SK-N-SH treated with all-trans-retinoic acid at 6 μM for 48 hours (cell line): ENCODE results near the gene SNX11.

Experiments
- ARNTL ChIP-seq: fragments of 450-650 bp; formaldehyde crosslinking; IDR thresholded peaks from 2 replicates; pipeline ENCODE4 v1.5.0; 2020; ENCODE audit warnings: low read depth, mild to moderate bottlenecking, moderate library complexity, borderline replicate concordance
- CSDC2 ChIP-seq: fragments of 250-450 bp; sonication (Bioruptor Pico); IDR thresholded peaks from 2 replicates; pipeline ENCODE4 v1.5.0; 2020; ENCODE audit warnings: mild to moderate bottlenecking, moderate library complexity
- ESRRG ChIP-seq: fragments of 250-450 bp; sonication (Bioruptor Pico); IDR thresholded peaks from 2 replicates; pipeline ENCODE4 v1.6.1; 2021; ENCODE audit warnings: mild to moderate bottlenecking
- ISL1 ChIP-seq: fragments of 250-450 bp; sonication (Bioruptor Pico); IDR thresholded peaks from 2 replicates; pipeline ENCODE4 v2.1.2; 2022; ENCODE audit warnings: mild to moderate bottlenecking, moderate library complexity
- OSR1 ChIP-seq: fragments of 250-450 bp; sonication (Bioruptor Pico); IDR thresholded peaks from 2 replicates; pipeline ENCODE4 v1.8.0; 2022; ENCODE audit warnings: moderate library complexity, mild to moderate bottlenecking, inconsistent platforms
- PATZ1 ChIP-seq: fragments of 250-450 bp; sonication (Bioruptor Pico); IDR thresholded peaks from 2 replicates; pipeline ENCODE4 v1.8.0; 2020; ENCODE audit warnings: mild to moderate bottlenecking, moderate library complexity, borderline replicate concordance
- PPARA ChIP-seq: fragments of 250-450 bp; sonication (Bioruptor Pico); IDR thresholded peaks from 2 replicates; pipeline ENCODE4 v1.5.0; 2020; ENCODE audit warnings: mild to moderate bottlenecking, borderline replicate concordance
- RARB ChIP-seq: fragments of 250-450 bp; sonication (Bioruptor Pico); IDR thresholded peaks from 2 replicates; pipeline ENCODE4 v1.8.0; 2021; ENCODE audit warnings: mild to moderate bottlenecking, moderate library complexity
- TCF4 ChIP-seq: fragments of 250-450 bp; sonication (Bioruptor Pico); IDR thresholded peaks from 2 replicates; pipeline ENCODE4 v1.8.0; 2021; ENCODE audit warnings: mild to moderate bottlenecking, moderate library complexity, borderline replicate concordance
- TOX ChIP-seq: fragments of 250-450 bp; sonication (Bioruptor Pico); IDR thresholded peaks from 2 replicates; pipeline ENCODE4 v1.8.0; 2021; ENCODE audit warnings: mild to moderate bottlenecking, moderate library complexity, borderline replicate concordance
- TSHZ2 ChIP-seq: fragments of 250-450 bp; sonication (Bioruptor Pico); IDR thresholded peaks from 2 replicates; pipeline ENCODE4 v1.5.0; 2020; ENCODE audit warnings: mild to moderate bottlenecking, moderate library complexity
- ZFP3 ChIP-seq: fragments of 250-450 bp; sonication (Bioruptor Pico); IDR thresholded peaks from 2 replicates; pipeline ENCODE4 v1.5.0; 2020; ENCODE audit warnings: mild to moderate bottlenecking, moderate library complexity
- ZNF70 ChIP-seq: fragments of 450-650 bp; formaldehyde crosslinking; IDR thresholded peaks from 2 replicates; pipeline ENCODE4 v1.5.0; 2020; ENCODE audit warnings: mild to moderate bottlenecking, moderate library complexity

GRCh38 chr17:48148854-48149786, 41.6 kb downstream of the SNX11 start:
- no peak for TF ChIP-seq PATZ1 (CRISPR knock-in tag)
- TF ChIP-seq PPARA (CRISPR knock-in tag): no peak
- no peak for TF ChIP-seq ZFP3 (CRISPR knock-in tag)
- TF ChIP-seq RARB (CRISPR knock-in tag): no peak
- no peak for TF ChIP-seq CSDC2
- TF ChIP-seq ESRRG: no peak
- TF ChIP-seq OSR1 (CRISPR knock-in tag): no peak
- TF ChIP-seq ARNTL (CRISPR knock-in tag): no peak
- TF ChIP-seq TSHZ2 (CRISPR knock-in tag): no peak
- TF ChIP-seq ISL1 (CRISPR knock-in tag): no peak
- no peak for TF ChIP-seq TOX (CRISPR knock-in tag)
- no peak for TF ChIP-seq TCF4
- TF ChIP-seq ZNF70: no peak
